Measurements from ENCODE around the gene RAP2A.

RAP2A gene

GRCh38 chr13:97448503-97449251 is 14.7 kb downstream of the RAP2A start:
- no peak for DNase-seq (ENCODE audit: low read depth in 2 of 2)

GRCh38 chr13:97454699-97455098 is 20.7 kb downstream of the RAP2A start:
- DNase-seq (ENCODE audit: low read depth in 2 of 2), result no peak

GRCh38 chr13:97456047-97456446 is 22.1 kb downstream of the RAP2A start:
- no peak for DNase-seq (ENCODE audit: low read depth in 2 of 2)

DNA sequence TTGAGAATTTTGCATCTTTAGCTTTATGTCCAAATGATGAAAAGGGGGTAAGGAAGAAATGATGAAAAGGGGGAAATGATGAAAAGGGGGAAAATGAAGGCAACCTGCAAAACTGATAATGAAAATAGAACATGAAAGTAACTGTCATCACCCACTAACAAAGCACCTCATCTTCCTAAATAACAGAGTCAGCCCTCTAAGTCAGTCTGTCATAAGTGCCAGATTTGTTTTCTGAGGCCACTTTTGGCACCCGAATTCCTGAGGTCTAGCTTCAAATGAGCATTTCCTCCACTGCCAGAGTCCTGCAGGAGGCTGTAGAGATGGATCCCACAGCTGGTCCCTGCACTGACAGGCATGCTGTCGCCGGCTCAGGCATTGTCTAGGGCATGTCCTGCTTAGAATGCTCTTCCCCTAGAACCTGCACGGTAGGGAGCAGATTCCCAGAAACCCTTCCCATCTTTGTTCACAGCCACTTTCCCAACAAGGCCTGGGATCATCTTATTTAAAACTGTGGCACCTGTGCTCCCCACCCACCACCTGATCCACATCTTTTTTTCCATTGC is 25.3 kb downstream of the RAP2A start:
- no peak for DNase-seq (ENCODE audit: low read depth in 2 of 2)

DNA sequence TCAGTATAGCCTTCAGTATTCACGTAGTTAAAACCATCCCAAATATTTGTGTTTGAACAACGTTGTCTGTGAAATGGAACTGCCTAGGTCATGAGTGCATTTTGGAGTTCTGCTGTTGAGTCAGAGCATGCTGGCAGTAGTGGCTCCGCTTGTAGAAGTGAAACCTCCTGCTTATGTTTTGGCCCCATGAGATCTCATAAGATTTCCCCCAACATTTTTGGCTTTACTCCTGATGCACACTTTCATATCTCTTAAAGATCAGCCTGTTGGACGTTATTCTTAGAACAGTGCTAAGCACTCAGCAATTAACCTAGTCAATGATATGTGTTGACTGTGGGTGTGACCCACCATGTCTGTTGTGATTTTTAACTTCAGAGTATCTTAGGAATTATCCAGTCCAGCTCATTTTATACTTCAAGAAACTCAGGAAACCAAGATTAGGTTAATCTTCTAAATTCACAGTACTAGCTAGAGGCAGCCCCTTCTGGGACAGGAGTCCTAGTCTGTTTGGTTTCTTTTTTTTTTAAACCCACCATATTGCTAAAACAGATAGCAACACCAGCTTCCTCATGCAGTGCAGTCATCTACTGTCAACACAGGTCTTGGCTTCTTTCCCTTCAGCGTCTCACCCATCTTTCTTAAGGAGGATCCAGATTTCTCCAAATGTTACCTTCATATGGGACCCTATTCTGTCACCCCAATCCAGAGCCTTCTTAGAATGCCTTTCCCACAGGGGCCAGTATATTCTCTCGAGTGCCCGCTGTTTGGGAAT is 26.2 kb downstream of the RAP2A start:
- no peak for DNase-seq (ENCODE audit: low read depth in 2 of 2)

DNA sequence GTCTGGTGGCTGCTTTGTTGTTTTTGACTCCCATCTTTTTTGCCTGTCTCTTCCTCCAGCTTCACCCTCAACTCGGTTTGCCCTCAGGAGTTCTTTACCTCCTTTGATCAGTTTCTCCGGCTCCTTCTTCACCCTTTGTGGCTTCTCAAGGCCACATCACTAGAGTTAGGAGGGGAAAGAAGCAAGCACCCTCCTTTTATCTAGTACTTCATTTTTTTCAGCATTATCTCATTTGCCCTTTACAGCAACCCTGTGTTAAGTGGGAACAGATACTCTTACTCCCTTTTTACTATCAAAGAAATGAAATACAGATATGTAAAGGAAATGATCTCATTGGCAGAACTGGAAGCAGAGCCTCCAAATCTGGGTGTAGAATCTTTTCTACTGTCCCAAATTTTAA is 26.9 kb downstream of the RAP2A start:
- no peak for DNase-seq (ENCODE audit: low read depth in 2 of 2)

GRCh38 chr13:97464561-97464960 is 30.6 kb downstream of the RAP2A start:
- DNase-seq (ENCODE audit: low read depth in 2 of 2), result no peak

GRCh38 chr13:97466722-97467121 is 32.8 kb downstream of the RAP2A start:
- DNase-seq (ENCODE audit: low read depth in 2 of 2), result no peak

GRCh38 chr13:97468331-97468730 is 34.4 kb downstream of the RAP2A start:
- no peak for DNase-seq (ENCODE audit: low read depth in 2 of 2)

DNA sequence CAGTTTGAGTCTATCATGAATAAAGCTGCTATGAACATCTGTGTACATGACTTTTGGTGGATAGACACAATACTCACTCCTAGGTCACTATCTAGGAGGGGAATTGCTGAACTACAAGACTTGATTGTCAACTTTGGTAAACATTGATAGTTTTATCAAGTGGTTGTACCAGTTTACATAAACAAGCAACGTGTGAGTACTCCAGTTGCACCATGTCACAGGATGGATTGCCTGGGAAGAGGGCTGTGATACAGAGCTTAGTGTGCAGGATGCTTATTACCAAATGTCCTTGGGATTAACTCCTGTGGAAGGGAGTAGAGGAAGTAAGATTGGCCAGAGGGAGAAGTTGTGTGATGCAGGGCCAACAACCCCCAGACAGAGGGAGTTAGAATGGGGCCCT is 37.7 kb downstream of the RAP2A start:
- no peak for DNase-seq (ENCODE audit: low read depth in 2 of 2)

DNA sequence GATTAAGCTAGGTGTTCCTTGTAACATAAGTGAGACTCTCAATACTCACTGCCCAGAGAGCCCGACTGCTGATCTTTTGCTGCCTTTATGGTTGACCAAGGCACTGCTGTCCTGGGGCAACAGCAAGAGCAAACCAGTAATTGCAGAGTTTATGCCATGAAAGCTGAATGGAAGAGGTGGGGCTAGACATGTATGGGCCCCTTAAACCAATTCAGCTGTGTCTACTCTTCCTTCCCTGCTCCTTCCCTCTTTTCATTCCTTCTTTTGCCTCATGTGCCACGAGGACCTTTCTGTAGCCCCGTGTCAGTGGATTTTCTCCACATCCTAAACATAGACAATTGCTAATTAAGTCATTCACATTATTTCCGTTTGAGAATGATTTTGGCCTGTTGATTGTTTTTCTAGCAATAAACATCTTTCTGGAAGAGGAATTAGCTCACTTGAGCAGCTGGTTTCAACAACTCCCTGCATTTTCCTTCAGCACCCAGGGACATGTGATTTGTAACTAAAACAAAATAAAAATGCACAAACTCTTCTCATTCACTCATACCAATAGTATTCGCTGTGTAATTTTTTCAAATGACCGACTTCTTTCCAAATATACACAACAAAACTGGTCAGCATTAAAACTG is 40.5 kb downstream of the RAP2A start:
- DNase-seq (ENCODE audit: low read depth in 2 of 2), result no peak

DNA sequence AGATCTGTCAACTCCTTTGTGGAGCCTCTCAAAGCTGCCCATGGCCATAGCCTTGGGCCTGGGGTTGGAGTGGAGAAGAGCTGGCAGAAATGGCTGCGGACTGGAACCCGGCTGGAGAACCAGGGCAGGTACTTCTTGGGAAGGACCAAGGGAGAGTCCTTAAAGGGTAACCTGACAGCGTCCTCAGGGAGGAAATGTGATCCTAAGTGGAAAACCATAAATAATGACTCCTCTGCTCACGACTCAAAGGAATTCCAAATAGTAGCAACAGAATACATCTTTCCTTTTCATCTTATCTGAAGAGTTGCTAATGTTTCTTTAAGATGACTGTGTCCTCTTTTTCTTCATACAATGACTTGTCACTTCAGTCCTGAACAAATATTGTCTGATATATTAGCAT is 41.0 kb downstream of the RAP2A start:
- no peak for DNase-seq (ENCODE audit: low read depth in 2 of 2)

- no peak for DNase-seq (ENCODE audit: low read depth in 2 of 2)
Observed at GRCh38 chr13:97477844-97478243, 43.9 kb downstream of the RAP2A start.

DNA sequence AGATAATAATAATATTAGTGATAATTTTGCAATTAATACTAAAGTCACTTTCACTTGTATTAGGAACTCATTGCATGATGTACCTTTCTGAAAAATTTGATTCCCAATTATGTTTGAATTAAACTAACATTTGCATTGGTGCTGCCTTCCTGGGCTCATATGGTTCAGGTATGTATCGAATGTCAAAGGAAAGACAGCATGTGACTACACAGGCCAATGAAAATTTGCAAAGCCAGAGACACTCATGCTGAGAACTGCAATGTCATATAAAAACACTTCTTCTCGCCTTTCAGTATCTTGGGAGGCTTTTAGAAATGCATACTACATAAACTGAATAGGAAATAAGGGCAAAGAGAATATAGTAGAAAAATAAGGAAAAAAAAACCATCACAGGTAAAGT is 44.3 kb downstream of the RAP2A start:
- DNase-seq (ENCODE audit: low read depth in 2 of 2), result no peak

DNA sequence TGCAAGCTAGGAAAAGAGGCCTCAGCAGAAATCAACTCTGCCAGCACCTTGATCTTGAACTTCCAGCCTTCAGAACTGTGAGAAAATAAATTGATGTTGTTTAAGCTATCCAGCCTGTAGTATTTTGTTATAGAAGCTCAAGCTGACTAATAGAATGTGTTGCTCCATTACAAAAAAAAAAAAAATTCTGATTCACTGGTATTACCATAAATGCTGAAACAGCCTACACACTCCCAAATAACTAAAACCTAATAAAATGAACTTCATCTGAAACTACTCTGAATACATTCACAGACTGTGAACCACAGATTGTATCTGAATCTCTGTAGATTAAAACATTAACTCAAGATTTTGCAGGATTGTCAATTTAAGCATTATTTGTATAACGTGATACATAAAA is 49.5 kb downstream of the RAP2A start:
- no peak for DNase-seq (ENCODE audit: low read depth in 2 of 2)

DNA sequence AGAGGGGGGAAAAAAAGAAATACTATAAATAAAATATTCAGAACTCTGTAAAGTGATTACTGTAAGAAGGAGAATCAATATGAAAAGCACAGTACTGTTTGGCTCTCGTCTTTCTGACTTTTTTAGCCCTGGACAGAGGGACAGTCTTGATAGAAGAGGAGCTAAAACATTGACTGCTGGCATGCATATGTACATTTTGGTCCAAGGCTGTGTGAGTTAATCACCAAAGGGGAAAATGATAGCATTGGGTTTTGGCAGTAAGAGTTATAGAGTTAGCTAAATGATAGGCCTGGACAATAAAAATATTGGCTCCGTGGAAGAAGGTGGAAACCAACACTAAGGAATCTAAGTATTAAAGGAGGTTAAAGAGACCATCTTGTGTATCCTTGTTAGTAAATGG is 50.3 kb downstream of the RAP2A start:
- no peak for DNase-seq (ENCODE audit: low read depth in 2 of 2)

- no peak for DNase-seq (ENCODE audit: low read depth in 2 of 2)
Observed at GRCh38 chr13:97485320-97485719, 51.4 kb downstream of the RAP2A start.

DNA sequence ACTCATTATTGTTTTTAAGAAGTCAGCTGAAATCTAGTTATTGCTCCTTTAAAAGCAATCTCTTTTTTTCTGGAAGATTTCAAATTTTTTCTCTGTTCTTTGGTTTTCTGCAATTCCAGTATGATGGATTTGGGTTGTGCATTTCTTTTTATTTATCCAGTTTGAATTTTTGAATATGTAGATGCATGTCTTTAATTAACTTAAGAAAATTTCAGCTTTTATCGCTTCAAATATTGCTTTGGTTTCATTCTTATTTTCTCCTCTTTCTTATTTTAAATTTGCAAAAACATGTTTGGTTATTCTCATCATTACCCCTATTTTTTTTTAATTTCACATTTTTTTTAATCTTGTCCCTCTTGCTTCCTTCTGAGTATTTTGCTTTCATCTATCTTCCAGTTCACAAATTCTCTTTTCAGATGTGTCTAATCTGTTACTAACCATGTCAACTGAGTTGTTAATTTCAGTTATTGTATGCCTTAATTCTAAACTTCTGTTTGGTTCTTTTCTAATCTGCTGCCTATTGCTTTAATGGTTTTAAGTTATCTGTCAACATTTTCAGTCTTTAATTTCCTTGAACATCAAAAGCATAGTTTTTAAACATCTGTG is 56.8 kb downstream of the RAP2A start:
- no peak for DNase-seq (ENCODE audit: low read depth in 2 of 2)

GRCh38 chr13:97491452-97491851 is 57.5 kb downstream of the RAP2A start:
- no peak for DNase-seq (ENCODE audit: low read depth in 2 of 2)

- no peak for DNase-seq (ENCODE audit: low read depth in 2 of 2)
Observed at GRCh38 chr13:97492257-97492656, 58.3 kb downstream of the RAP2A start.

GRCh38 chr13:97492684-97493371 is 58.9 kb downstream of the RAP2A start:
- no peak for DNase-seq (ENCODE audit: low read depth in 2 of 2)

DNA sequence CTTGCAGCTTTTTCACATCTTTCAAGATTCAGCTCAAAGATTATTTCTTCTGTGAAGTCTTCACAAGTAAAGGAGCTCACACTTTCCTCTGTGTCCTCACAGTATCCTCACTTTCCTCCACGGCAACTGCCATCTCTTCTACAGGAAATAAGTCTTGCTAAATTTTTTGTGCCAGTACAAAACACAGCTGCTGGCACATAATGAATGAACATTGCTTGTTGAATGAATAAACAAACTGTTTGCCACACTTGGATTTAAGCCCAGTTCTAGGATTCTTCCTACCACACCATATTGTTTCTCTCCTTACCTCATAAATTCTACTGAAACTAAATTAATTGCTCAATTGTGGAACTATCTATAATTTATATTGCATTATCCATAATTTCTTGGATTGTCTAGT is 59.5 kb downstream of the RAP2A start:
- DNase-seq (ENCODE audit: low read depth in 2 of 2), result no peak

Measured in stimulated activated CD4-positive, alpha-beta T cell treated with anti-CD3 and anti-CD28 coated beads, Interleukin-4, amount 100 ng/mL, for 48 hours (primary cell).